ENCODE results near the gene RAB5B. TPM values are rescaled to one million over a fixed set of nuclear protein-coding genes. Genes with fewer than 3 reads are reported as not detected.

The RAB5B gene
- polyA plus RNA-seq, 1 donor (not counting 4 experiments of a cell fraction or from before 2014, with no cell fraction given) = 138 TPM

GRCh38 chr12:55937981-55938380, 35.9 kb upstream of the RAB5B start:
- DNase-seq (ENCODE audit: low read depth, low spot score) (no peak), FAIRE-seq (peak; percentile 96)
- no peak overlapping the region for H2AFZ ChIP-seq (ENCODE audit: control insufficient read depth, low read length)
- H3K27me3 ChIP-seq (ENCODE audit: control insufficient read depth, extremely low read depth, insufficient read depth, low read length) = no peaks in the 10 kb centered on the region
- dilution Hi-C loops (cut with MboI; ENCODE audit: extremely low pct_ligation_motif_present, low sequenced_read_pairs) = no loop called here
- H3K36me3 ChIP-seq (ENCODE audit: control insufficient read depth in 2 of 2, extremely low read depth in 1 of 2, insufficient read depth in 2 of 2, low read length in 2 of 2) = peaks cover 39 to 73% of the 10 kb centered on the region in 2 experiments
- TF ChIP-seq EZH2 (IDR thresholded peaks at IDR 0.05; ENCODE audit: low read length) (no peak), CTCF (optimal IDR thresholded peaks at IDR 0.05 in 1 of 3, IDR thresholded peaks at IDR 0.05 in 1 of 3, conservative IDR thresholded peaks at IDR 0.05 in 1 of 3; ENCODE audit: extremely low read depth in 1 of 3, insufficient read depth in 2 of 3, low read length in 3 of 3) (no peak)
- peak overlapping the region; percentile 65 for H3K4me2 ChIP-seq (ENCODE audit: control insufficient read depth, extremely low read depth, insufficient read depth, low read depth, low read length)
- peaks cover 70% of the 10 kb centered on the region for H3K4me1 ChIP-seq (ENCODE audit: control insufficient read depth, extremely low read depth, insufficient read depth, low read length)
- H3K27ac ChIP-seq (ENCODE audit: control insufficient read depth, insufficient read depth, low read length) = peak overlapping the region; percentile 97
- no peaks in the 10 kb centered on the region for H3K9me1 ChIP-seq (ENCODE audit: control insufficient read depth, extremely low read depth, insufficient read depth, low read length)
- no peaks in the 10 kb centered on the region for H3K9me3 ChIP-seq (ENCODE audit: control insufficient read depth, low read depth, low read length)
- H4K20me1 ChIP-seq (ENCODE audit: control insufficient read depth, extremely low read depth, insufficient read depth, low read length) = no peaks in the 10 kb centered on the region
- H3K9ac ChIP-seq (ENCODE audit: control insufficient read depth, extremely low read depth, insufficient read depth, low read length) = peak overlapping the region; percentile 58
- peaks cover 51% of the 10 kb centered on the region for H3K79me2 ChIP-seq (ENCODE audit: control insufficient read depth, insufficient read depth, low read length)
- peak overlapping the region in 2 of 3 experiments; percentile 2 to 32 for H3K4me3 ChIP-seq (ENCODE audit: control insufficient read depth in 2 of 3, extremely low read depth in 1 of 3, insufficient read depth in 2 of 3, low read depth in 1 of 3, low read length in 3 of 3)

GRCh38 chr12:55938826-55939501, 34.9 kb upstream of the RAB5B start:
- peaks cover 63% of the 10 kb centered on the region for H3K4me1 ChIP-seq (ENCODE audit: control insufficient read depth, extremely low read depth, insufficient read depth, low read length)
- H3K4me3 ChIP-seq (ENCODE audit: control insufficient read depth in 2 of 3, extremely low read depth in 1 of 3, insufficient read depth in 2 of 3, low read depth in 1 of 3, low read length in 3 of 3) = peak overlapping the region in 1 of 3 experiments; percentile 32
- no peaks in the 10 kb centered on the region for H4K20me1 ChIP-seq (ENCODE audit: control insufficient read depth, extremely low read depth, insufficient read depth, low read length)
- H2AFZ ChIP-seq (ENCODE audit: control insufficient read depth, low read length) = no peak overlapping the region
- peaks cover 45% of the 10 kb centered on the region for H3K79me2 ChIP-seq (ENCODE audit: control insufficient read depth, insufficient read depth, low read length)
- TF ChIP-seq CTCF (optimal IDR thresholded peaks at IDR 0.05 in 1 of 3, IDR thresholded peaks at IDR 0.05 in 1 of 3, conservative IDR thresholded peaks at IDR 0.05 in 1 of 3; ENCODE audit: extremely low read depth in 1 of 3, insufficient read depth in 2 of 3, low read length in 3 of 3) = no peak
- no peak for TF ChIP-seq EZH2 (IDR thresholded peaks at IDR 0.05; ENCODE audit: low read length)
- FAIRE-seq = peak; percentile 76
- H3K27ac ChIP-seq (ENCODE audit: control insufficient read depth, insufficient read depth, low read length) = peak overlapping the region; percentile 97
- no peaks in the 10 kb centered on the region for H3K27me3 ChIP-seq (ENCODE audit: control insufficient read depth, extremely low read depth, insufficient read depth, low read length)
- peak overlapping the region; percentile 65 for H3K4me2 ChIP-seq (ENCODE audit: control insufficient read depth, extremely low read depth, insufficient read depth, low read depth, low read length)
- H3K9me1 ChIP-seq (ENCODE audit: control insufficient read depth, extremely low read depth, insufficient read depth, low read length) = no peaks in the 10 kb centered on the region
- no peak for DNase-seq (ENCODE audit: low read depth, low spot score)
- no peaks in the 10 kb centered on the region for H3K9me3 ChIP-seq (ENCODE audit: control insufficient read depth, low read depth, low read length)
- dilution Hi-C loops (cut with MboI; ENCODE audit: extremely low pct_ligation_motif_present, low sequenced_read_pairs) = no loop called here
- H3K9ac ChIP-seq (ENCODE audit: control insufficient read depth, extremely low read depth, insufficient read depth, low read length) = peak overlapping the region; percentile 58
- peaks cover 42 to 68% of the 10 kb centered on the region in 2 experiments for H3K36me3 ChIP-seq (ENCODE audit: control insufficient read depth in 2 of 2, extremely low read depth in 1 of 2, insufficient read depth in 2 of 2, low read length in 2 of 2)

All from keratinocyte (primary cell).